Inflammatory macrophage (primary cell): Measurements from ENCODE around the gene C2CD3.

Experiments
- DNase-seq, 2 donors: peaks; one replicate each; pipeline ENCODE4 v3.0.0-alpha.2; 2020 to 2022

Gene C2CD3

GRCh38 chr11:74019860-74020259, 150.9 kb downstream of the C2CD3 start:
- peak; percentile 76 to 90 for DNase-seq

- peak; percentile 36 to 47 for DNase-seq
These were observed 151.6 kb downstream of the C2CD3 start for GRCh38 chr11:74019104-74019738.

DNA sequence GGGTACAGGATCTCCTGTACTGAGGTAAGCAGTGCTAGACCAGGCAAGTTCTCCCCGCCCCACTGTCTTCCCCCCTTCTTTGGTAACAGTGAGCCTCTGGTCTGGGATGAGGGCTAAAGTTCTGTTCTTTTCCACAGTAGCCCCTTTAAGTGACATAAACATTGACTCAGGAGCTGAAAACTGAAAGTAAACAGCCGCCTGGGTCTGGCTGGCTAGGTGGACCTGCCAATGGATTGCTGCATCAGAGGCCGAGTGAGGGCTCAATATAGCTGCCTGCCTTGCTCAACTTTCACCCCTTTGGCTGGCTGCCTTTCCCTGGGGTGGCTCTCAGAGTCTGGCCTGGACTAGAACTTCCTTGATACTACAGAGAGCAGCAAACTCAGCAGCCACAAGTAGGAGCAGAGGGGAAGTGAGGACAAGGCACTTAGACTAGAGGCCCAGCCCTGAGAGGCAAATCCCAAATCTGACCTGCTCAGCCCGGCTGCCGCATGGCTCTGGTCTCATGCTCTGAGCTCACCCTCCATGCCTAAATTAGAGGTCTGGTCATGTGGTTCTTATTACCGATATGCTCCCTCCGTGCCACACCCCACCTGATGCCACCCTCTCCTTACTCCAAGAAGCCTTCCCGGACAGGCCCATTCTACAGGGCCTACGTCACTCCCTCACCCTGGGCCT, 152.3 kb downstream of the C2CD3 start:
- peak; percentile 95 to 97 for DNase-seq

DNA sequence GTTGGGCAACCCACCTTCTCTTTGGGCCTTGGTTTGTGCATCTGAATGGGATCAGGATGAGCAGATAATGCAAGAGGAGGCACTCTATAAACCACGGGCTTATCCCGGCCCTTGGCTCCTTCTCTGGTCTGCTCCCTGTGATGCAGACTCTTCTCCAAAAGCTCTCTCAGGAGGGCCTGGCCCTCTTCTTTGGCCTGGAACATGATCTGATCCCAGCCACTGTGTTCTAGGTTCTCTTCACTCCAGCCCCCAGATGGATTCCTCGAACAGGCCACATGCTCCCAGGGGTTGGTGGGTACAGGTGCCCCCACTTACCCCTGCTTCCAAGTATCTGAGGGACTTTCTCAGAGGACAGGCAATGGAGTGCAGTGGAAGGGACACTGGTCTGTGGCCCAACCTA, 153.2 kb downstream of the C2CD3 start:
- no peak for DNase-seq

DNA sequence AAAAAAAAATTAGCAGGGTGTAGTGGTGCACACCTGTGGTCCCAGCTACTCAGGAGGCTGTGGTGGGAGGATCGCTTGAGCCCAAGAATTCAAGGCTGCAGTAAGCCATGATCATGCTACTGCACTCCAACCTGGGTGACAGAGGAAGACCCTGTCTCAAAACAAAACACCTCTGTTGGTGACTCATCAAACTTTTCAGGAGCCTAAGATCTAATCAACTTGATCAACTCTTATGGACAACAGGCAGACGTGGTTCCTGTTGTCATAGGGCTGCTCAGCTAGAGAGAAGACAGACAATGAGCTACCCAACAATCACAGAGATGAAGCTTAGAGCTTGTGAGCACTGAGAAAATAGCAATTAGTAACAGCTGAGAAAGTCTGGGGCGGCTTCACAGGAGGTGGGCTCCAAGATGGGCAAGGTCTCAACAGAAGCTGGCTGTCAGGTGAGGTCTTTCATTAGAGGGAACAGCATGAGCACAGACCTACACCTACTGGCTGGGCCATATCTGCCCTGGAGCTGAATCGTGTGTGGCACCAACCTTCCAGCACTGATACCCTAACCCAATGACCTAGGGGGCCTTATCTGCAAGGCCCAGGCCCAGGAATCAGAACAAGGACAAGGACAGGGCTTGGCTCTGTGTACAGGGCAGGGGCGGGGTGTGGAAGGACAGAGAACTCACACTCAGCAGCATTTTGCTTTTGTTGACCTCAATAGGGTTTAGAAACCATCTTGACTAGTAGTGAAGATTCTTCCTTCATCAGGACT, 154.7 kb downstream of the C2CD3 start:
- DNase-seq = no peak

DNA sequence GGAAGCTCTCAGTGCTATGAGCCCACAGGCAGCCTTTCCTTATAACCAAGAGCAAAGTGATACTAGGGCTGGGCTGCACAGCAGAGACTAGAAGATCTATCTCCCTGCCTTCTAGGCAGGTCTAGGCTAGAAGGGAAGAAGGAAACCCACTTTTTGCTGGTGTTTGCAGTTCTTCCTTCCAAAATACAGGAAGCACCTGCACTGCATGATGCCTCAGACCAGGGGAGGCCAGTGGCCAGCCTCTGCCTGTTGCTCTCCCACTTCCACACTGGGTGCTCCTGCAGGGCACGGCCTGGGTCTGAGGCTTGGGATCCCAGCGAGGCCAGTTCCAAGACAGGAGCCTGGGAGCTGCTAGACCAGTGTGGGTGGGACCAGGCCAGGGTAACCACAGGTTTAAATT, 155.9 kb downstream of the C2CD3 start:
- peak in 1 of 2 donors; percentile 37 for DNase-seq

DNA sequence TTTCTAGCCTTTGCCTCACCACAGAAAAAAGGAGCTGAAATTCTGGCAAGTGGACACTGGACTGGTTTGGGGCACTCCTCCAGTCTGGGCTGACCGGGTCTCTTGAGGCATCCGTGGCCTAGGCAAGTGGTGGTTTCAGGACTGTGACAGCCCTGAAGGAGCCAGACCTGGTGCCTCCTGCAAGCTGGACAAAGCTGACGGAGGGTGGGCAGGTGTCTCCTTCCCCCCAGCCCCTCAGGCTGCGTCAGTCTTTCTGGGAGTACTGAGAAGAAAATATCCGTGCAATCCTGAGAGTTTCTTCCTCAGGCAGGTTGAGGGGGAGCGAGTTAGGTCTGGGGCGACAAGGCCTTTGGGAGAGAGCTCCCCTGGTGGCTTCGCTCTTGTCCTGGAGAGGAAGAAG, 157.7 kb downstream of the C2CD3 start:
- no peak for DNase-seq

GRCh38 chr11:74012074-74012809, 158.6 kb downstream of the C2CD3 start:
- DNase-seq = no peak

DNA sequence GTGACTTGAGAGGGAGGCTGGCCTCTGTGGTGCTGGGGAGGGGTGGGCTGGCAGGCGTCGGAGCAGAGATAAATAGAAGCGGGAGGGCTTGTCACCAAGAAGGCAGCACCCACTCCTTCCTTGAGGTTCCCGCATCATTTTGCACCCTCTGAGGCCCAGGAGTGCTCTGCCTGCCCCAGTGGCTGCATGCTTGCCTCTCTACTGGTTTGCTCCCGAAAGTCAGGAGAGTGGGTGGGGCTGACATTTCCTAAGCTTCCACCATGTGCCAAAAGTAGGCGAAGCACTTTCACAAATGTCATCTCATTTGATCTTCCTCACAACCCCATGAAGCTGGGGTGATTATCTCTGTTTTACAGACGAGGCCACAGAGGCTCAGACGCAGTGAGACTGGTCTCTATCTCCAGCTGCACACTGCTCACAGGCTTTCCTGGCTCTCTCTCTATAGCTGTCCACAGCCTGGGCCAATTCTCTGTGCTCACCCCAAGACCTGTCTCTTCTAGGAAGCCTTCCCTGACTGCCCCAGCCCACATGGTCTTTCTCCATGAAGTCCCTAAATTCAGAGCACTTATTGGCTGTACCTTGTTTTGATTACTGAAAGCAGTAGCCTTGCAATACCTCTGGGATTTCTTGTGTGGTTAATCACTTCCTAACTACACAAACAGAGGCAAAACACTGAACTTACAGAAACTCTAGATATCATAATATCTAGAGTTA, 159.3 kb downstream of the C2CD3 start:
- DNase-seq = peak in 1 of 2 donors; percentile 53

- peak in 1 of 2 donors; percentile 28 for DNase-seq
These were observed 160.2 kb downstream of the C2CD3 start for GRCh38 chr11:74010306-74011300.

GRCh38 chr11:74009675-74010305, 161.0 kb downstream of the C2CD3 start:
- DNase-seq = no peak

DNA sequence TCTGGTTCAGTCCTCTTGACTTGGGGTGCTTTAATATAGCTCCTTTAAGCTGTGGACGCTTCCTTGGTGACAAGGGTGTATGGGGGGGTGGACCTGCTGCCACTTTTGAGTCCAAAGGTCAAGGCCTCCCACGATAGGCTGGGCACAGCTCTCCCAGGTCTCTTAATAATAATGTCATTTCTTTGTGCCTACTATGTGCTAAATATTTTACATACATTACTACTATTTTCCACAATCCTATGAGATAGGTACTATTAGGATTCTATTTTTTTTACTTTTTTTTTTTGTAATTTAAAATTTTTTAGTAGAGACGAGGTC, 161.6 kb downstream of the C2CD3 start:
- no peak for DNase-seq

DNA sequence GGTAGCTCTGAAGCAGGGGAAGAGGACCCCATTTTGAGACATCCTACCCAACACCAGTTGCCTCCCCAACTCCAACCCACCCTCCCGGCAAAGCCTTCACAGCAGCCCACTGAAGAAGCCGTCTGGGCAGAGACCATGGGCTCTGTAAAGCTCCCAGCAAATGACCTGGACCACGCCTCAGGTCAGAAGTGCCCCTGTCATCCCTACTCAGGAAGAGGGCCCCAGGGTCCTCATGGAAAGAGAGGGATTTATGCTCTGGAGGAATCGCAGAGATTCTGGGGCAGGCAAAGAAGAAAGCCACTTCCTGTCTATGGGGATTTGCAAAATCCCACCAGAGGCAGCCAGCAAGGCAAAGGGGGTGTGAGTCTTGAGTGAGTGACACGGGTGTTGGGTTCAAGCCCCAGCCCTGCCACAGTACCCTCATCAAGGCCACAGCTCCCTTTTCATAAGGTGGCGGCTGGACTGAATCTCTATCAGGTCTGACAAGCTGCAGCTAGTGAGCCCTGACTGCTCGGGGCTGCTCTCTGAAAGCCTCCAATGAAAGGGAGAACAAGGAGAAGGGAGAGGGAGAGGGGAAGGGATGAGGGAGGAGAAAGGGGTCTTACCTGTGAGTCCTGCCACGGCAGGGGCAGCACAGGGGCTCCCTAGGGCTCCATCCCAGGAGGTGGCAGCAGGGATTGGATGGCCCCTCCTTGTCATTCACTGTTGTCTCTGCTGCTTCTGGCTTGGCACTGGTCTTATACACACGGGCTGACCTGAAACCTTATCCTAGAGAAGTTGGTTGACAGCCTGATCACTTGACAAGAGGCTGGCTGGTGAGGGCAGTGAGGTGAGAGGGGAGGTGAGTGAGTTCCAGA, 162.2 kb downstream of the C2CD3 start, which contains the start of gene UCP3:
TSS of gene UCP3 (minus strand) at position 713 of the 857 bp plus-strand sequence. CDS start 2,043 bp downstream, outside the sequence.
- DNase-seq = no peak

GRCh38 chr11:74007691-74008372, 163.0 kb downstream of the C2CD3 start:
- no peak for DNase-seq

- no peak for DNase-seq
These were observed 164.0 kb downstream of the C2CD3 start for GRCh38 chr11:74006743-74007304.

DNA sequence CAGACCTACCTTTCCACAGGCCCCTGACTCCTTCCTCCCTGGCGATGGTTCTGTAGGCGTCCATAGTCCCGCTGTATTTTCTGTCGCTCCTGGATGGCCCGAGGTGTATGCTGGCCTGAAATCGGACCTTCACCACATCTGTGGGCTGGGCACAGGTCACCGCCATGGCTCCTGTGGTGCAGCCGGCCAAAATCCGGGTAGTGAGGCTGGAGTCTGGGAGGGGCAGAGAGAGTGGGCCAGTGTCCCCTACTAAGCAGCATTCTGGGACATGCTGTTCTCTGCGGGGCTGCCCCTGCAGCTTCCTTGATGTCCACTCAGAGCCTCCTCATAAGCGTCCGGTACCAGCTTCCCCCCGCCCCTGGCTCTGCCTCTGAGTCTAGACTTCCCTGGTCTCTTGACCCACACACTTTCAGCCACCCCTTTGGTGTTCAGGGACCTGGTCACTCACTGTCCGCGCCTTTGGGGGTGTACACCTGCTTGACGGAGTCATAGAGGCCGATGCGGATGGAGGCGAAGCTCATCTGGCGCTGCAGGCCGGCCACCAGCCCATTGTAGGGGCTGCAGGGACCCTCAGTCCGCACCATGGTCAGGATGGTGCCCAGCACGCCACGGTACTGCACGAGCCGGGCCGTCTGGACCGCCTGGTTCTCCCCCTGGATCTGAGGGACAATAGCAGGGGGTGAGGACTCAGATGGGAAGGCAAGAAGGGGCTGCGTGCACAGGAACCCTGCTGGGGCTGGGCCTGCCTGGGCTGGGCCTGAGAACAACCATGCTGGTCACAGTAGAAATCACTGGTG, 164.9 kb downstream of the C2CD3 start:
- DNase-seq = no peak

DNA sequence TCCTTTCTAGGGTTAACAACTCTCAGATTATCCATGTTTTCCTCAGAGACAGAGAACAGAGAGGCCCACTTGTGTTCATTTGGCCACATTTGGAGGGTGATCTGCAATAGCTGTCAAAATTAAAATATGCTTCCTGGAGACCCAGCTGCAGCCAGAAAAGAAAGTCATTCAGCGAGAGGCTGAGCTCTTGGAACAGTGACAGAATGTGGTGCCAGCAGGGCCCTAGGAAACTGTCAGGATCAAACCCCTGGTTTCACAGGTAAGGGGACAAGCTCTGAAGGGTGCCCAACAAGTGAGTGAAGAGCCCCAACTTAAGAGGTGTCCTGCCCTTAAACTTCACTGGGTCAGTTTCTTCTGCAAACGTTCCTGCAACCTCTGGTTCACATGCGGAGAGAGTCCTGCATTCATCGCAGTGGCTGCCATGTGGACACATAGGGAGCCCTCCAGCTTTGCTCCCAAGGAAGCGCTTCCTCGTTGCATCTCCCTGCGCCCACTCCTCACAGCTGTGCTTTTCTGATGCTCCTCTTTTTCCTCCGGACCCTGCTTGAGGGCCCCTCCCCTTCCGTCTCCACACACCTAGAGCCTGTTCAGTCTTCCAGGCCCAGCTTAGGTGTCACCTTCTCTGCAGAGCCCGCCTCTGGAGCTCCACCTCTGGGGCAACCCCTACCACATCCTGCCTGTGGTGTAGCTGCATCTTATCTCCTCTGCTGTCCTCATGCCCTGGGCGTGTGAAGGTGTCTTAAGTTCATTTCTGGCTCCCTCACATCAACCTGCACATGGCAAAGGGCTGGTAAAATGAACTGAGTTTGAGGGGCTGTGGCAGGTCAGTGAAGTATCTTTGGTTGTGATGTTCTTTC, 165.8 kb downstream of the C2CD3 start:
- no peak for DNase-seq
